Pancreas (tissue), 10 donors: ENCODE measurements around the gene LINGO3. TPM values are rescaled to one million over a fixed set of nuclear protein-coding genes. Genes with fewer than 3 reads are reported as not detected.
A peak's percentile ranks its signal among the peaks of the same experiment; 100 is the strongest.

ENCODE experiments used
- ATAC-seq, 4 donors: fragments of 200-7000 bp; cut with Tn5 transposase; one replicate each; pipeline versions ENCODE4 v1.8.0 to v1.9.1; 2020; ENCODE audit warnings: mild to moderate bottlenecking in 4 of 4, moderate library complexity in 4 of 4
- DNase-seq, 6 donors: peaks; one replicate each; pipeline ENCODE4 v3.0.0-alpha.2; 2020
- FAIRE-seq: peaks from 2 replicates; lab custom pipeline; 2012; peaks lifted over from hg19 to GRCh38; lab: Jason Lieb, UNC
- H3K27ac ChIP-seq, 4 donors: fragments of 200-600 bp; sonication (generic); 1 replicate in 3 of 4; 2 replicates in 1 of 4; pipeline versions ENCODE4 v1.5.0 to v1.8.0; 2020
- H3K27me3 ChIP-seq, 4 donors: fragments of 200-600 bp; one replicate each; pipeline ENCODE4 v1.8.0; 2021
- H3K36me3 ChIP-seq, 3 donors: fragments of 200-600 bp; sonication (generic) in 1 of 3; one replicate each; pipeline versions ENCODE4 v1.5.0 to v1.8.0; 2020 to 2021
- H3K4me1 ChIP-seq, 3 donors: fragments of 200-600 bp; one replicate each; pipeline ENCODE4 v1.8.0; 2021
- H3K4me3 ChIP-seq, 4 donors: fragments of 200-600 bp; sonication (generic) in 2 of 4; one replicate each; pipeline versions ENCODE4 v1.5.0 to v1.8.0; 2020 to 2021
- H3K9me3 ChIP-seq, 4 donors: fragments of 200-600 bp; one replicate each; pipeline ENCODE4 v1.8.0; 2021
- WGBS, 2 donors: extraction: QIAGEN DNeasy Blood & Tissue Kit; methylation state at CpG; one replicate each; pipeline ENCODE4 v1.1.7; 2013; 5-methylcytosine and 5-hydroxymethylcytosine counted together
- intact Hi-C, 3 donors: fragments of 100-400 bp; cut with DNase I; formaldehyde crosslinking; loops; one replicate each; pipeline versions ENCODE4 v1.11.1 to v1.14.2; 2022
- polyA plus RNA-seq, 2 donors: library from polyadenylated mRNA; stranded (reverse); fragments of 200-250 nt; gene quantifications; one replicate each; pipeline ENCODE4 v1.2.3, GENCODE V29; 2013
- total RNA-seq, 6 donors: library from RNA; stranded (reverse); fragmentation: NEBNext Ultra II Directional in 4 of 6; extraction: Animal tissue kit (Norgen Biotek cat#: 25700) in 4 of 6; gene quantifications; one replicate each; pipeline versions ENCODE4 v1.2.1 to v1.2.4, GENCODE V29; 2021 to 2023
- TF ChIP-seq, protein P1 (sequence below), 4 donors: fragments of 200-600 bp; sonication (generic) in 3 of 4; IDR thresholded peaks; one replicate each; pipeline versions ENCODE4 v1.5.0 to v1.8.0; 2021; ENCODE audit warnings: antibody characterized with exemption in 4 of 4
- donor health status: healthy with polysubstance abuse.
- donor health status: DM: no; HTN: no; CAD: no; lungs with moderate emphysema.
- donor health status: DM: no; HTN: no; CAD: no.
- donor health status: control.
- donor health status: control.
- donor health status: Bipolar disorder and iron deficiency.
- donor health status: DM: yes; HTN: yes; CAD: no.
- donor health status: DM: no; HTN: no; CAD: no.
- donor health status: DM: no; HTN: no; CAD: no.
- donor health status: DM: yes; HTN: yes; CAD: no.

The LINGO3 gene
- total and polyA plus RNA-seq, 8 donors, result 0.05 to 1.5 (median 0.16) TPM; not detected in 5

DNA sequence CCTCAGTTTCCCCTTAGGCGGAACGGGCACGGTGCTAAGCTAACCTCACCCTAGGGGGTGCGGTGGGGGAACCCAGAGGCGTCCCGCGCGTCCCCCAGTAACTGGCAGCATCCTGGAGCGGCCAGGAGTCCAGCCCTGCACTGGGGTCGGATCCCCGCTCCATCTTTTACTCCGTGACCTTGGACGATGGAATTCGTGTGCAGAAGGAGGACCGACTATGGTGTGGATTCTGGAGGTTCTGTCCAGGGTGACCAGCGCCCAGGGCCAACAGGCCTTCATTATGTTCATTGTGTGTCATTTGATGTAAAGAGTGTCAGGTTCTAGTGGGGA, 21.2 kb upstream of the LINGO3 start:
- WGBS, 2 donors, result 1% methylated on average over 16 of the region's 16 CpGs
- H3K36me3 ChIP-seq, result no peaks in the 10 kb centered on the region
- H3K4me3 ChIP-seq, result peak overlapping the region; percentile 85 to 99 (median 98)
- TF ChIP-seq, protein P1, sequence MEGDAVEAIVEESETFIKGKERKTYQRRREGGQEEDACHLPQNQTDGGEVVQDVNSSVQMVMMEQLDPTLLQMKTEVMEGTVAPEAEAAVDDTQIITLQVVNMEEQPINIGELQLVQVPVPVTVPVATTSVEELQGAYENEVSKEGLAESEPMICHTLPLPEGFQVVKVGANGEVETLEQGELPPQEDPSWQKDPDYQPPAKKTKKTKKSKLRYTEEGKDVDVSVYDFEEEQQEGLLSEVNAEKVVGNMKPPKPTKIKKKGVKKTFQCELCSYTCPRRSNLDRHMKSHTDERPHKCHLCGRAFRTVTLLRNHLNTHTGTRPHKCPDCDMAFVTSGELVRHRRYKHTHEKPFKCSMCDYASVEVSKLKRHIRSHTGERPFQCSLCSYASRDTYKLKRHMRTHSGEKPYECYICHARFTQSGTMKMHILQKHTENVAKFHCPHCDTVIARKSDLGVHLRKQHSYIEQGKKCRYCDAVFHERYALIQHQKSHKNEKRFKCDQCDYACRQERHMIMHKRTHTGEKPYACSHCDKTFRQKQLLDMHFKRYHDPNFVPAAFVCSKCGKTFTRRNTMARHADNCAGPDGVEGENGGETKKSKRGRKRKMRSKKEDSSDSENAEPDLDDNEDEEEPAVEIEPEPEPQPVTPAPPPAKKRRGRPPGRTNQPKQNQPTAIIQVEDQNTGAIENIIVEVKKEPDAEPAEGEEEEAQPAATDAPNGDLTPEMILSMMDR (IDR thresholded peaks at IDR 0.05), result no peak
- intact Hi-C loops, result no loop called here
- H3K4me1 ChIP-seq, result peaks cover 35 to 54% (median 41%) of the 10 kb centered on the region in 3 donors
- H3K27ac ChIP-seq, result peak overlapping the region in 3 of 4 donors; percentile 67 to 78 (median 71)
- no peaks in the 10 kb centered on the region for H3K27me3 ChIP-seq
- FAIRE-seq, result no peak
- DNase-seq, result no peak
- peak in 1 of 4 donors; percentile 3 for ATAC-seq
- H3K9me3 ChIP-seq, result no peaks in the 10 kb centered on the region

DNA sequence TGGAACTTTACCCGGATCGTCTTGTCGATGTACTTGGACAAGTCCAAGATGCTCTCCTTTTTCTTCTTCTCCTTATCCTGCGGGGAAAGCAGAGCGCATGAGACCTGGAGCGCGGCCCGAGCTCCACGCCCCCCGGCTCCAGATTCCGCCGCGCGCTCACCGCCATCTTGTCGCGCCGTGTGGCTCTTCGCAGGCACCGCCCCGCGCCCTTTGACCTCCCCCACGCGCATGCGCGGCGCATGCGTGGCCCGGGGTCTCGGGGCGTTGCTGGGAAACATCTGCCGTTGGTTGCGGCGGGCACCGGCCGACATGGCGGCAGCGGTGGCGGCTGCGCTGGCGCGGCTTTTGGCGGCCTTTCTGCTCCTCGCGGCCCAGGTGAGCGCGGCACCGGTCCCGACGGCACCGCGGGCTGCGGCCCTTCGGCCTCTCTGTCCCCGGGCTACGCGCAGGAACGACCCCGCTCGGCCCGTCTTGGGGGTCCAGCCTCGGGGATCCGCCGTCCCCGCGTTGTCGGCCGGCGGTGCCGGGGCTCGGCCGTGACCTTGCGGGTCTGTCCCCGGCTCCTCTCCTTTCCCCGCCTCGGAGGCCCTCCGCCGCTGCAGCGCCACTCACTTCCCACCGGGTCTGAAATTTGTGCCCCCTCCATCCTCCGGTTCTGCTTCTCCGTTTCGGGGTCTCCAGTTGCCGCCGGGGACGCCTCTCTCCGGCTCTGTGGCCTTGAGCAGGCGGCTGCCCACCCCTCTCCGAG, 20.6 kb upstream of the LINGO3 start, which contains the start of the genes LSM7 and SPPL2B:
TSS of gene LSM7 (minus strand) at position 186 of the 748 bp plus-strand sequence. CDS start at position 166, 20 bp downstream.
TSS of gene SPPL2B (plus strand) at position 284 of the 748 bp plus-strand sequence. CDS start at position 310, 26 bp downstream.
- intact Hi-C loops, result no loop called here
- Histone ChIP-seq H3K27ac (peak within 1 kb of the TSS; percentile 67 to 78 (median 71)), H3K36me3 (no peaks in the 10 kb centered on the region), H3K27me3 (no peaks in the 10 kb centered on the region), H3K4me3 (peak within 1 kb of the TSS; percentile 85 to 99 (median 98)), H3K4me1 (peaks cover 33 to 49% (median 36%) of the 10 kb centered on the region in 3 donors), H3K9me3 (no peaks in the 10 kb centered on the region)
- TF ChIP-seq, protein P1 (IDR thresholded peaks at IDR 0.05), result no peak
- DNase-seq (peak; percentile 82 to 97 (median 92)), FAIRE-seq (no peak), ATAC-seq (peak; percentile 77 to 89 (median 87))
- WGBS, 2 donors, result 0% methylated on average over 68 to 89 of the region's 89 CpGs

DNA sequence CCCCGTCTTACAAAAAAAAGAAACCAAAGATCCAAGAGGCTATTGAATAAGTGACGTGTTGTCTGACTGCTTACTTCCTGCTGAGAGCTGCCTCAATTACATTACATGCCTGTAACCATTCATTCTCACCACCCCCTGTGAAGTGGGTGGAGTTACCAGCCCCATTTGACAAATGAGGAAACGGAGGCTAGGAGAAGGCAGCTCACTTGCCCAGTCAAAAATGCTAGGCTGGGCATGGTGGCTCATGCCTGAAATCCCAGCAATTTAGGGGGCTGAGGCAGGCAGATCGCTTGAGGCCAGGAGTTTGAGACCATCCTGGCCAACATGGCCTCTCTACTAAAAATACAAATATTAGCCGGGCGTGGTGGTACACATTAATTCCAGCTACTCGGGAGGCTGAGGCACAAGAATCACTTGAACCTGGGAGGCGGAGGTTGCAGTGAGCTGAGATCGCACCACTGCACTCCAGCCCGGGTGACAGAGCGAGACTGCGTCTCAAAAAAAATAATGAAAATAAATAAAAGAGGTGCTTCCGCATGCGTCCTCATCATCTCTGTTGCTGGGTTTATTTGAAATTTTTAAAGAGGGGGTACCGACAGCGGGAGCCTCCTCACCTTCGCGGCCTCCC, 19.9 kb upstream of the LINGO3 start:
- TF ChIP-seq, protein P1 (IDR thresholded peaks at IDR 0.05), result no peak
- Histone ChIP-seq H3K9me3 (no peaks in the 10 kb centered on the region), H3K27me3 (no peaks in the 10 kb centered on the region), H3K4me1 (peaks cover 29 to 47% (median 32%) of the 10 kb centered on the region in 3 donors), H3K4me3 (peak overlapping the region; percentile 85 to 99 (median 98)), H3K36me3 (peaks cover 0 to 4% (median 0%) of the 10 kb centered on the region in 3 donors), H3K27ac (peak overlapping the region; percentile 67 to 78 (median 71))
- DNase-seq (no peak), FAIRE-seq (no peak), ATAC-seq (peak in 3 of 4 donors; percentile 23 to 51 (median 30))
- intact Hi-C loops, result no loop called here
- 1% methylated on average over 18 of the region's 18 CpGs for WGBS, 2 donors

DNA sequence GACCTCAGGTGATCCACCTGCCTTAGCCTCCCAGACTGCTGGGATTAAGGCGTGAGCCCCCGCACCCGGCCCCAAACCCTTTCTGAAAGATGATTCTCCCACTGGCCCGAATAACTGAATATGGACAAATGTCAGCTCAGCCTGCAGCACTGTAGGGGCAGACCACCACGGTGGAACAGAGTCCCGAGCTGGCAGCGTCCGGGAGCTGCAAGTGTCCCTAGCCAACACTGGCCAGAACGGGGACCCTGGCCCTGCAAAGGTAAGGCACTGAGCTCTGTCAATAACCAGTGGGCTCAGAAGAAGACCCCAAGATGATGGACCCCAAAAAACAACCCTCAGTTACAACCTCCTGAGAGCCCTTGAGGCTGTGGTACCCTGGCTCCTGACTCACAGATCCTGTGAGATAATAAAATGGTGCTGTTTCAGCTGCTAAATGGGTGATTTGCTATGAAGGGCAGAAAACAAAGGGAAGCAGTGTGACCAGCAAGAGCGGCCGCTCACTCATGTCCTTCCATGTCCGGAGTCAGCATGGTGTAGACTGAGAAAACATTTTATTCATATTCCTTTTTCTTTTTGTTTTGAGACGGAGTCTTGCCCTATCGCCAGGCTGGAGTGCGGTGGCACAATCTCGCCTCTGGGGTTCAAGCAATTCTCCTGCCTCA, 18.9 kb upstream of the LINGO3 start:
- intact Hi-C loops, result no loop called here
- Histone ChIP-seq H3K4me3 (peak overlapping the region in 1 of 4 donors; percentile 99), H3K27ac (no peak overlapping the region), H3K4me1 (peaks cover 24 to 38% (median 24%) of the 10 kb centered on the region in 3 donors), H3K27me3 (no peaks in the 10 kb centered on the region), H3K36me3 (peaks cover 0 to 4% (median 0%) of the 10 kb centered on the region in 3 donors), H3K9me3 (no peaks in the 10 kb centered on the region)
- ATAC-seq (no peak), FAIRE-seq (no peak), DNase-seq (peak in 1 of 6 donors; percentile 40)
- TF ChIP-seq, protein P1 (IDR thresholded peaks at IDR 0.05), result no peak
- WGBS, 2 donors, result 88 to 93% methylated on average over 16 of the region's 16 CpGs
